ENCODE data around the gene CHST4.

- TF ChIP-seq, protein P1, sequence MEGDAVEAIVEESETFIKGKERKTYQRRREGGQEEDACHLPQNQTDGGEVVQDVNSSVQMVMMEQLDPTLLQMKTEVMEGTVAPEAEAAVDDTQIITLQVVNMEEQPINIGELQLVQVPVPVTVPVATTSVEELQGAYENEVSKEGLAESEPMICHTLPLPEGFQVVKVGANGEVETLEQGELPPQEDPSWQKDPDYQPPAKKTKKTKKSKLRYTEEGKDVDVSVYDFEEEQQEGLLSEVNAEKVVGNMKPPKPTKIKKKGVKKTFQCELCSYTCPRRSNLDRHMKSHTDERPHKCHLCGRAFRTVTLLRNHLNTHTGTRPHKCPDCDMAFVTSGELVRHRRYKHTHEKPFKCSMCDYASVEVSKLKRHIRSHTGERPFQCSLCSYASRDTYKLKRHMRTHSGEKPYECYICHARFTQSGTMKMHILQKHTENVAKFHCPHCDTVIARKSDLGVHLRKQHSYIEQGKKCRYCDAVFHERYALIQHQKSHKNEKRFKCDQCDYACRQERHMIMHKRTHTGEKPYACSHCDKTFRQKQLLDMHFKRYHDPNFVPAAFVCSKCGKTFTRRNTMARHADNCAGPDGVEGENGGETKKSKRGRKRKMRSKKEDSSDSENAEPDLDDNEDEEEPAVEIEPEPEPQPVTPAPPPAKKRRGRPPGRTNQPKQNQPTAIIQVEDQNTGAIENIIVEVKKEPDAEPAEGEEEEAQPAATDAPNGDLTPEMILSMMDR (IDR thresholded peaks at IDR 0.05; ENCODE audit: insufficient read depth, low read depth, low read length), result no peak
- no peak for TF ChIP-seq EZH2 (IDR thresholded peaks at IDR 0.05; ENCODE audit: insufficient read depth, low read length)
Measured at GRCh38 chr16:71524566-71525553, 1.4 kb upstream of the CHST4 start.
